COLO668 (cell line): ENCODE results near the gene BABAM1.

Source experiments
- DNase-seq: peaks from one replicate; lab custom pipeline; 2025; ENCODE audit not compliant: unreplicated experiment; lab: John Stamatoyannopoulos, UW

The BABAM1 gene

GRCh38 chr19:17266975-17267788 lies at the start of gene BABAM1:
Gene BABAM1, plus strand, starts transcription at chr19:17267443. Its CDS starts 1,364 bp downstream, at chr19:17268807.
- peak; percentile 91 for DNase-seq

GRCh38 chr19:17219286-17219685 lies 48.0 kb upstream of the BABAM1 start:
- no peak for DNase-seq

- no peak for DNase-seq
Observed at GRCh38 chr19:17220207-17220758, 47.0 kb upstream of the BABAM1 start.

GRCh38 chr19:17225053-17225452 lies 42.2 kb upstream of the BABAM1 start:
- DNase-seq, result no peak

- DNase-seq, result peak; percentile 98
Observed at GRCh38 chr19:17226002-17226933, 41.0 kb upstream of the BABAM1 start, which contains the start of gene OCEL1. Gene OCEL1, plus strand, starts transcription at chr19:17226226. Its CDS starts 22 bp downstream, at chr19:17226248.

- DNase-seq, result no peak
Observed at GRCh38 chr19:17227798-17228367, 39.4 kb upstream of the BABAM1 start.

- no peak for DNase-seq
Observed at GRCh38 chr19:17229890-17230289, 37.4 kb upstream of the BABAM1 start.

- DNase-seq, result no peak
Observed at GRCh38 chr19:17232258-17232657, 35.0 kb upstream of the BABAM1 start.

GRCh38 chr19:17234911-17235299 lies 32.3 kb upstream of the BABAM1 start:
- peak; percentile 74 for DNase-seq

GRCh38 chr19:17235300-17235970 lies 31.8 kb upstream of the BABAM1 start:
- DNase-seq, result peak; percentile 85

- peak; percentile 79 for DNase-seq
Observed at GRCh38 chr19:17235971-17236777, 31.1 kb upstream of the BABAM1 start.

- DNase-seq, result no peak
Observed at GRCh38 chr19:17236811-17237543, 30.3 kb upstream of the BABAM1 start.

- DNase-seq, result no peak
Observed at GRCh38 chr19:17237747-17238706, 29.2 kb upstream of the BABAM1 start.

GRCh38 chr19:17240062-17240752 lies 27.0 kb upstream of the BABAM1 start:
- DNase-seq, result no peak

GRCh38 chr19:17240826-17241399 lies 26.3 kb upstream of the BABAM1 start:
- no peak for DNase-seq

GRCh38 chr19:17242431-17243208 lies 24.6 kb upstream of the BABAM1 start:
- DNase-seq, result no peak
